Measurements from ENCODE around the gene STON1.
"Not testable (repeated sequence)": the region's sequence is repeated elsewhere in the genome, so short reads cannot be mapped to it uniquely, and the experiment has no call there.

Gene STON1

DNA sequence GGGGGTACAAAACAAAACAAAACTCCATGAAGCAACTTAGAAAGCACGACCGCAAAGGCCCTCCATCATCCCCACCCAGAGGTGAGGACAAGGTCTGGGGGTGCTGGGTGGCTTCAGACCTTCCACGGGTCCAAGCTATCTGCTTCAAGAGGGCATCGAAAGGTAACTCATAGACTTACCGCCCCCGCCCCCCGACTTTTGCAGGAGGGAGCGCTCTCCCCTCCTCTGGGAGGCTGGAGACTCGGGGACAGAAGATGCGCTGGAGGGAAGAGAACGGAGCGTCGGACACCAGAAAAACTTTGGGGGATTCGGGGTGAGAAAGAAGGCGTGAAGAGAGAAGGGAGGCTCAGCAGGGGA, 300 bp upstream of the STON1 start:
- peak; percentile 23 for DNase-seq

- no peak for DNase-seq
Observed at GRCh38 chr2:48531141-48531648, 1.2 kb downstream of the STON1 start.

- DNase-seq: no peak
Observed at GRCh38 chr2:48532174-48532573, 2.2 kb downstream of the STON1 start.

- no peak for DNase-seq
Observed at GRCh38 chr2:48532824-48533223, 2.9 kb downstream of the STON1 start.

- no peak for DNase-seq
Observed at GRCh38 chr2:48534781-48535180, 4.8 kb downstream of the STON1 start.

DNA sequence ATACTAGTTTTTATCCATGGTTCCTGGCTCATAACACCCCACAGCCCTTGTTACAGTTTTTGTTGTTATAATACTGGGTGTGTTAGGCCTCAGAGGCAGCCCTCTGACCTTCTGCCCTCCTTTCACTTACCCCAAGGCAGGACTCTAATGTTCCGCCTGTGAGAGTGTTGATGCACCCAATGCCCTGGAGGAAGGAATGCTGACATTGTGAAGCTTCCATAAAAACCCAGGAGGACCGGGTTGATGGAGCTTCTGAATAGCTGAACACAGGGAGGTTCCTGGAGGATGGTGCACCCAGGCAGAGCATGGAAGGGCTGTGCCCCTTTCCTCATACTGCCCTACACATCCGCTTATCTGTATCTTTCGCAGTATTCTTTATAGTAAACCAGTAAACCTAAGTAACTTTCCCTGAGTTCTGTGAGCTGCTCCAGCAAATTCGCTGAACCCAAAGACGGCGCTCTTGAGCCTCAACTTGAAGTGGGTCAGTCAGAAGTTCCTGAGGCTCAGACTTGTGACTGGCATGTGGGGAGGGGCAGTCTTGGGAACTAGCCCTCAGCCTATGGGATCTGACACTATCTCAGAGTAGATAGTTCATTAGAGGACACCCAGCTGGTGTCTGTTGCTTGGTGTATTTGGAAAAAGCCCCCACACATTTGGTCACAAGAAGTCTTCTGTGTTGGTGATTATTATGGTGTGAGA, 10.4 kb downstream of the STON1 start:
- DNase-seq: no peak

DNA sequence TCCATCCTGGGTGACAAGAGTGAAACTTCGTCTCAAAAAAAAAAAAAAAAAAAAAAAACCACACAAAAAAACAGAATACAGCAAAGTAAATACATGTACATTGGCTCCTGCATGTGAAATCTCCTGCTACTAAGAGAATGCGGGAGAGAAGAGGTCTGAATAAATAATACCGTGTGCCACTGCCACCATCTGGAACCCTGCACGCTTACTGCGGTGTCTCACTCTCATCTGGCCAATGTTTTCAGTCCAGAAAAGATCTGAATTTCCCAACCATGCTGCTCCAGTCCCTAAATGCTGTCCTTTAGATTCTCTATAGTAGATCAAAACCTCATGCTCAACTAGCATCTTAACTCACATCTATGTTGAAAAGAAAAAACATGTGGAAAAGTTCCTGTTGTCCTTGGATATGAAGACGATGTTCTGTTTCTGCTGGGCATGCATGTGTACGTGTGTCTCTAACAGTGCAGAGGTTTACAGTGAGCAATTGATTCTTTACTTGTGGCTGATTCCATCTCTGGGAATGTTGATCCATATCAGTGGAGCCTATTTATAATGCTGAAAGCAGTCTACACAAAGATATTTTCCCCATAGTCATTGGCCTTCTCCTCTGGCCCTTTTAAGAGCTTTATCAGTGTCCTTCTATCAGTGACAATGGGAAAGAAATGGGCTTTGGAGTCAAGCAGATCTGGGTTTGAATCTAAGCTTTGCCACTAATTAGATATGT, 11.9 kb downstream of the STON1 start:
- DNase-seq: no peak

GRCh38 chr2:48543895-48544294, 13.9 kb downstream of the STON1 start:
- no peak for DNase-seq

DNA sequence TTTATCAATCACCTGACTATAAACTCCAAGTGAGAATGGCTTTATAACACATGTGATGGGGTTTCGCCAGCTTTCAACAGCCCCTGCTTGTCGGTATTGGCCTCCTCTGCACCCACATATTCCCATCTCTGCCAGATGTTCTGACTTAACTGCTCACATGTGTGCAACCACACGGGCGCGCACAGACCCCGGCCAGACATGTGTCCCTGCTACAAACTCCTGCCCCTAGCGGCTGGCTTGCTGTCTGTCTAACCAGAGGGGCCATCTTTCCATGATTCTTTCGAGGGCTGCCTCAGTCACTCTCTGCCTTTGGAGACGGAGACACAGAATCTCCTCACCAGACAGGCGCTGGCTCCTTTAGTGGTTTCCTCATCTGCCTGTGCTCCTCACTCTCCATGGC, 15.3 kb downstream of the STON1 start:
- no peak for DNase-seq

DNA sequence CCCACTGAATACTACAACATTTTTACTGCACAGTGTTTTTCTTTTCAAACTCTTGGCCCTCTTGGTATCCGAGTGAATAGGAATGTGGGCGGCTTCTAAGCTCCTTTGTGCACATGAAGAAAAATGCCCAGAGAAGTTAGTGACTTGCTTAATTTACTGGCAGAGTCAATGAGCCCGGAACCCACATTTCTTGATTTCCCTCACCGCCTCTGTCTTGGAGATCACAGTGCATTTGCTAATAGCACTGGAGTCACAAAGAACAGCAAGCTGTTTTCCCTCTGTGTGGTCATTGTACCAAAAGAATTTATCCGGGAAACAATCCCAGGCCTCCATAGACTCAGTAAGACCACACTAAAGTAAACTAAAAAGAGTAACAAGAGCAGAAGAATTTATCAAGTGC, 18.9 kb downstream of the STON1 start:
- DNase-seq: no peak

- DNase-seq: no peak
Observed at GRCh38 chr2:48549972-48550371, 20.0 kb downstream of the STON1 start.

DNA sequence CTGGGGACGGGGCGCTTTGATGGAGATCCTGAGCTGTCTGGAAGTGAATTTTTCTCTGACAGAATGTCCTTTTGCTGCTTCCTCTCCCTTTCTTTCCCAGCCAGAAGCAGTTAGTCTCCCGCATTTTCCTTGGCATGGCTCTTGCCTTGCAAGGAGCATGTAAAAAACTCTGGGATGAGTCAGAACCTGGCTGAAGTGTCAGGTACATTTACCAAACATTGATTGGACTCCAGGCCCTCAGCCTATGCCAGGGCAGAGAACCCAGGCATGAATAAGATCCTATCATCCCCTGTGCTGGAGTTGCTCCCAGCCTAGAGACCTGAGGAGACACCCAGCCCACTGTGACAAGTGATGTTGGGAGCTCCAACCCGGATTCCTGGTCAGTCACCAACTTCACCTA, 21.6 kb downstream of the STON1 start:
- DNase-seq: no peak

DNA sequence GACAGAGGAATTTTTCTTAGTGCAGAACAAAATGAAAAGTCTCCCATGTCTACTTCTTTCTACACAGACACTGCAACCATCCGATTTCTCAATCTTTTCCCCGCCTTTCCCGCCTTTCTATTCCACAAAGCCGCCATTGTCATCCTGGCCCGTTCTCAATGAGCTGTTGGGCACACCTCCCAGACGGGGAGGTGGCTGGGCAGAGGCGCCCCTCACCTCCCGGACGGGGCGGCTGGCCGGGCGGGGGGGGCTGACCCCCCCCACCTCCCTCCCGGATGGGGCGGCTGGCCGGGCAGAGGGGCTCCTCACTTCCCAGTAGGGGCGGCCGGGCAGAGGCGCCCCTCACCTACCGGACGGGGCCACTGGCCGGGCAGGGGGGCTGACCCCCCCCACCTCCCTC, 25.1 kb downstream of the STON1 start:
- not testable (repeated sequence) for DNase-seq

- DNase-seq: no peak
Observed at GRCh38 chr2:48558456-48558855, 28.5 kb downstream of the STON1 start.

- DNase-seq: no peak
Observed at GRCh38 chr2:48560546-48561209, 30.7 kb downstream of the STON1 start.

GRCh38 chr2:48562281-48562680, 32.3 kb downstream of the STON1 start:
- DNase-seq: no peak

GRCh38 chr2:48566592-48567310, 36.8 kb downstream of the STON1 start:
- no peak for DNase-seq

DNA sequence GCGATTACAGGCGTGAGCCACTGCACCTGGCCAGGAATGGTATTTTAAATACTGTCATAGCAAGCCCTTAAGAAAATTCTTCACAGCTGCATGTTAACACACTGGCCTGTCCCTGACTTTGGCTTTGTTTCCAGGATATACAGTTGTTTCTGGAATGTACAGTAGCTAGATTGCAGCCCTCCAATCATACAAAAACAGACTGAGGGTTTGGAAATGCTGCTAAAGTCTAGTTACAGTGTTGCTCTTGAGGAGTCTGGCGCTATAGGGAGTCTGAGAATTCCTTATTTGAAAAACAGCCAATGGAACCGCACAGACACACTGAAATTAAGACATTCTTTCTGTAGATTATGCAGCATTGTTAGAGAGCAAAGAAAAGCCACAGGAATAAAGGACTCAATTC, 37.7 kb downstream of the STON1 start:
- no peak for DNase-seq

DNA sequence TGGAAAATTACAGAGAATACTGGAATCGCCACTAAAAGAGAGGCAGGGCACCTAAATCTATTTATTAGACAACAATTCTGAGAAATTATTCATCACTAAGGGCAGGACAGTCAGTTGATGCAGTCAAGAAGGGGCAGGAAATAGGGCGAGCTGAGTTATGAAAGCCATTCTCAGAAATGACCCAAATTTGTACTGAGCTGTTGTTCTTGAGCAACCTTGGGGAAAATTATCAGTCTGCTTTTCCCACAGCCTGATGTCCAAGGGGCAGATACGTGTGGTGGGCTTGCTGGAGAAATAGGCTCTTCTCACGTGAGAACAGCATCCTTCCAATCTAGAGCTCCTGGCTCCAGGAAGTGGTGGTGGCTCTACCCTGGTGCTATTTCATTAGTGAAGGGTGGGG, 38.6 kb downstream of the STON1 start:
- no peak for DNase-seq

GRCh38 chr2:48569433-48569832, 39.5 kb downstream of the STON1 start:
- no peak for DNase-seq

GRCh38 chr2:48572816-48573215, 42.9 kb downstream of the STON1 start:
- no peak for DNase-seq

DNA sequence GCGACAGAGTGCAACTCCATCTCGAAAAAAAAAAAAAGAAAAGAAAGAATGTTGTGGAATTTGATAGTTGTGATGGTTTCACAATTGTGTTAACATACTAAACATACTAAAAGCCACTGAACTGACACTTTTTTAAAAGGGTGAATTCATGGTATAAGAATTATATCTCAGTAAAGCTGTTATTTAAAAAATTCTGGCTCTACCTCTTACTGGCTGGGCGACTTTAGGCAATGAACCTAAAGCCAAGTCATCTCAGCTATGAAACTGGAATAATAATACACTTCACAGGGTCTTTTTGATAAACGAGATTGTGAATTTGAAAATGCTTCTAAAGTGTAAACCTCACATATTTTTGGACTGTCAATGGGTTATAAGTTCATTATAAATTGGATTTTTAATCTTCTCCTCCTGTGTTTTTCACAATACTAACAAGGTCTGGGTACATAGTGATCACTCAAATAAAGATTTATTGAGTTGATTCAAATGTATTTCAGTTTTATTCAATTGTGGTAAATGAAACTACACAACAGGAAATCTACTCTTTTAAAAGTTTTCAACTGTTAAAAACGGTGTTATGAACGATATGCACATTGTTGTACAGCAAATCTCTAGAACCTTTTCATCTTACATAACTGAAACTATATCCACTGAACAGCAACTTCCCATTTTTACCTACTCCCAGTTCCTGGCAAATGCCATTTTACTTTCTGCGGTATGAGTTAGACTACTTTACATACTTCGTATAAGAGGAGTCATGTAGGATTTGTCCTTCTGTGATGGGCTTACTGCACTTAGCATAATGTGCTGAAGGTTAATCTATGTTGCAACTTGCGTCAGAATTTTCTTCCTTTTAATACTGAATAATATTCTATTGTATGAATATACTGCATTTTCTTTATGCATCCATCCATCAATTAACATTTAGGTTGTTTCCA, 44.7 kb downstream of the STON1 start:
- no peak for DNase-seq

All from activated T-cell treated with anti-CD3 and anti-CD28 coated beads, Interleukin-2, amount 50 U/mL, for 1 hour (primary cell).